ENCODE measurements around the gene VARS1.

DNA sequence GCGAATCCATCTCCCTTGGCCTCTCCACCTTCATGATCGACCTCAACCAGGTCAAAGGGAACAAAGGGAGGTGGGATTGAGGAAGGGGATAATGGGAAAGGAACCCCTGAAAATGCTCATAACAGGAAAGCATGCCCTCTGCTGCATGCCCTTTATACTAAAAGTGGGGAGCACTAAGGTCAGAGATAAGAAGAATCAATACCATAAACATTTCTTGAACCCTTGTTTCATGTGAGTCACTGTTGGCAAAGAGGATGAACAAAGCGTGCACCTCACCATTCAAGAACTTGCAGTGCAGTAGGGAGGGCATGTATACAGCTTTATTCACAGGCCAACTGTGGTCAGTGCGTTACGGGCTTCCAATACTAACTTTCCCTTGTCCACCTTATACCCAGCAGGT lies 34.8 kb downstream of the VARS1 start:
- TF ChIP-seq CTCF (IDR thresholded peaks at IDR 0.05) (no peak), POLR2AphosphoS5 (IDR thresholded peaks at IDR 0.05) (no peak), POLR2A (IDR thresholded peaks at IDR 0.05) (no peak), EP300 (IDR thresholded peaks at IDR 0.05) (no peak)

All from upper lobe of left lung (tissue), 4 donors.